MM.1S (cell line): ENCODE results near the gene SCNM1.

ENCODE experiments used
- CTCF ChIP-seq: fragments of 300-600 bp; sonication (generic); IDR thresholded peaks from 2 replicates; pipeline ENCODE4 v1.5.1; 2016; ENCODE audit warnings: antibody characterized with exemption, low read length, mixed read lengths
- EZH2 ChIP-seq: fragments of 300-600 bp; sonication (generic); optimal IDR thresholded peaks from 2 replicates; pipeline ENCODE3; 2017; ENCODE audit warnings: low read depth, mild to moderate bottlenecking, antibody characterized with exemption, low read length, mixed read lengths

GRCh38 chr1:151134991-151135390, 31.0 kb upstream of the SCNM1 start:
- TF ChIP-seq CTCF, result no peak
- TF ChIP-seq EZH2, result no peak
